Measurements from ENCODE around the gene ADAMTS12. TPM values are rescaled to one million over a fixed set of nuclear protein-coding genes. Genes with fewer than 3 reads are reported as not detected.

ADAMTS12 gene
- total and polyA plus RNA-seq, 2 of the 8 experiments (the other 6 are each of a cell fraction or from before 2014, with no cell fraction given): 6.4 to 12.8 TPM

DNA sequence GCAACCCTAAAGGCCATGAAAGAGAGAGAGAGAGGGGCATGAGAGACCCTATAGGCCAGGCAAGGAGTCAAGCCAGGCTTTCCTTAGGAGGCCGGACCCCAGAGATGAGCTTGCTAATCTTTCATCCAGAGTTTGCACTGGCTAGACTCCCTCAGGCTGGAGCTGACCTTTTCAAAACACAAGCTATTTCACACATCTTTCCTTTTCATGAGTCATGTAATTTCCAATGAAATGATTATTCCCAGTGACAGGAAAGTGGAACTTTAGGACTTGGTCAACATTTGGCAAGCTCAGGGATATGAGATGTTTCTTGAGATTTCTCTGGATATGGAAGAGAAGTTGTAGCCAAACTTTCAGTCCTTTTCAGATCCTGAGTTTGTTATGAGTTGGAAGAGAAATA lies 333.3 kb downstream of the ADAMTS12 start:
- H3K79me2 ChIP-seq (ENCODE audit: control insufficient read depth in 1 of 2, insufficient read depth in 2 of 2, low read length in 2 of 2): no peaks in the 10 kb centered on the region
- no peak for FAIRE-seq
- no peak overlapping the region for H3K23ac ChIP-seq (ENCODE audit: insufficient read length)
- no peaks in the 10 kb centered on the region for H4K20me1 ChIP-seq (replicated peaks in 1 of 2; ENCODE audit: control insufficient read depth in 1 of 2, insufficient read depth in 2 of 2, low read length in 2 of 2)
- CTCF ChIA-PET (ENCODE audit: partially characterized antibody): interaction anchor here (0.8 to 0.9 kb wide), 2 partner anchors 30 to 32 kb away, joined by 3 to 6 read pairs; no protein-coding TSS in a partner anchor
- H3K18ac ChIP-seq (ENCODE audit: extremely low read depth, low read length): no peak overlapping the region
- H3K4ac ChIP-seq (replicated peaks; ENCODE audit: insufficient read length, low read depth, low read length): no peak overlapping the region
- H2BK20ac ChIP-seq (ENCODE audit: low read length): no peak overlapping the region
- H3K23me2 ChIP-seq (ENCODE audit: low read depth, low read length): no peaks in the 10 kb centered on the region
- H3K14ac ChIP-seq (ENCODE audit: insufficient read length): no peak overlapping the region
- H4K91ac ChIP-seq (replicated peaks; ENCODE audit: insufficient read length, low read length): no peak overlapping the region
- H2BK120ac ChIP-seq (replicated peaks; ENCODE audit: low read depth, low read length): no peak overlapping the region
- 92% methylated on average over 1 of the region's 1 CpG; no CpG with 5 or more reads in 1 of the 2 experiments for WGBS, 2 experiments (ENCODE audit: extremely low coverage in 1 of 2, insufficient coverage in 1 of 2, insufficient read length in 1 of 2, insufficient replicate concordance in 2 of 2, low coverage in 1 of 2, low lambda C conversion rate in 2 of 2, missing lambda C conversion rate in 1 of 2)
- no peaks in the 10 kb centered on the region for H3K27me3 ChIP-seq (replicated peaks in 1 of 4; ENCODE audit: control insufficient read depth in 3 of 4, extremely low read depth in 1 of 4, insufficient read depth in 3 of 4, low read length in 3 of 4)
- H3K9me3 ChIP-seq (ENCODE audit: insufficient read depth in 2 of 2, low read depth in 1 of 2, low read length in 1 of 2): no peaks in the 10 kb centered on the region
- no peak for DNase-seq (ENCODE audit: low read depth in 1 of 2, low spot score in 2 of 2)
- H3K9ac ChIP-seq (replicated peaks in 1 of 4; ENCODE audit: extremely low read depth in 1 of 4, low read depth in 3 of 4, low read length in 3 of 4): no peak overlapping the region
- H3K27ac ChIP-seq (ENCODE audit: low read depth, low read length): no peak overlapping the region
- H4K8ac ChIP-seq (ENCODE audit: extremely low read depth, insufficient read depth, low read length): no peak overlapping the region
- peaks cover 0 to 2% (median 0%) of the 10 kb centered on the region in 4 experiments; a peak in 1 of 7 replicates for H3K4me1 ChIP-seq (replicated peaks in 1 of 4; ENCODE audit: control insufficient read depth in 3 of 4, insufficient read depth in 4 of 4, low read length in 3 of 4)
- no peak overlapping the region for H4K5ac ChIP-seq (ENCODE audit: insufficient read length, low read depth, low read length)
- H2BK5ac ChIP-seq (ENCODE audit: low read depth, low read length): no peak overlapping the region
- POLR2A ChIA-PET (ENCODE audit: partially characterized antibody): no interaction called here
- no peak overlapping the region for H3K56ac ChIP-seq (replicated peaks; ENCODE audit: insufficient read length, low read depth, low read length)
- no peak overlapping the region for H3K4me3 ChIP-seq (ENCODE audit: extremely low read depth in 1 of 4, insufficient read depth in 2 of 4, low read depth in 3 of 4, low read length in 4 of 4)
- no peak overlapping the region for H2BK15ac ChIP-seq (ENCODE audit: low read length)
- no peak overlapping the region for H2BK12ac ChIP-seq (ENCODE audit: low read depth, low read length)
- H3K4me2 ChIP-seq (ENCODE audit: insufficient read depth in 1 of 2, low read depth in 2 of 2, low read length in 2 of 2): no peak overlapping the region
- H2AK5ac ChIP-seq (ENCODE audit: low read depth, low read length): no peak overlapping the region
- no peaks in the 10 kb centered on the region for H3K36me3 ChIP-seq (ENCODE audit: control insufficient read depth in 2 of 4, insufficient read depth in 4 of 4, low read length in 3 of 4)
- H3K79me1 ChIP-seq (ENCODE audit: low read depth, low read length): no peaks in the 10 kb centered on the region
- H2AFZ ChIP-seq (ENCODE audit: low read length): no peak overlapping the region
- no peak for TF ChIP-seq SAP30 (IDR thresholded peaks at IDR 0.05; ENCODE audit: insufficient read depth, insufficient replicate concordance, low read length)
- TF ChIP-seq POLR2AphosphoS5 (IDR thresholded peaks at IDR 0.05; ENCODE audit: low read depth, low read length): no peak
- no peak for TF ChIP-seq CBX8 (IDR thresholded peaks at IDR 0.05; ENCODE audit: borderline replicate concordance, low read depth, low read length)
- no peak for TF ChIP-seq MAFK (IDR thresholded peaks at IDR 0.05; ENCODE audit: low read depth, low read length)
- no peak for TF ChIP-seq RBBP5 (IDR thresholded peaks at IDR 0.05; ENCODE audit: borderline replicate concordance, low read depth, low read length)
- TF ChIP-seq, protein P1, sequence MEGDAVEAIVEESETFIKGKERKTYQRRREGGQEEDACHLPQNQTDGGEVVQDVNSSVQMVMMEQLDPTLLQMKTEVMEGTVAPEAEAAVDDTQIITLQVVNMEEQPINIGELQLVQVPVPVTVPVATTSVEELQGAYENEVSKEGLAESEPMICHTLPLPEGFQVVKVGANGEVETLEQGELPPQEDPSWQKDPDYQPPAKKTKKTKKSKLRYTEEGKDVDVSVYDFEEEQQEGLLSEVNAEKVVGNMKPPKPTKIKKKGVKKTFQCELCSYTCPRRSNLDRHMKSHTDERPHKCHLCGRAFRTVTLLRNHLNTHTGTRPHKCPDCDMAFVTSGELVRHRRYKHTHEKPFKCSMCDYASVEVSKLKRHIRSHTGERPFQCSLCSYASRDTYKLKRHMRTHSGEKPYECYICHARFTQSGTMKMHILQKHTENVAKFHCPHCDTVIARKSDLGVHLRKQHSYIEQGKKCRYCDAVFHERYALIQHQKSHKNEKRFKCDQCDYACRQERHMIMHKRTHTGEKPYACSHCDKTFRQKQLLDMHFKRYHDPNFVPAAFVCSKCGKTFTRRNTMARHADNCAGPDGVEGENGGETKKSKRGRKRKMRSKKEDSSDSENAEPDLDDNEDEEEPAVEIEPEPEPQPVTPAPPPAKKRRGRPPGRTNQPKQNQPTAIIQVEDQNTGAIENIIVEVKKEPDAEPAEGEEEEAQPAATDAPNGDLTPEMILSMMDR (IDR thresholded peaks at IDR 0.05; ENCODE audit: control extremely low read depth in 1 of 3, insufficient read depth in 1 of 3, low read depth in 1 of 3, low read length in 3 of 3): no peak
- no peak for TF ChIP-seq CHD2 (IDR thresholded peaks at IDR 0.05; ENCODE audit: low read length)
- no peak for TF ChIP-seq TCF12 (IDR thresholded peaks at IDR 0.05; ENCODE audit: low read depth, low read length)
- TF ChIP-seq KDM4A (IDR thresholded peaks at IDR 0.05; ENCODE audit: low read depth, low read length, severe bottlenecking): no peak
- no peak for TF ChIP-seq SIX5 (IDR thresholded peaks at IDR 0.05; ENCODE audit: low read depth, low read length)
- no peak for TF ChIP-seq RAD21 (IDR thresholded peaks at IDR 0.05 in 1 of 2, conservative IDR thresholded peaks at IDR 0.05 in 1 of 2; ENCODE audit: low read depth in 2 of 2, low read length in 2 of 2)
- no peak for TF ChIP-seq KDM1A (IDR thresholded peaks at IDR 0.05; ENCODE audit: borderline replicate concordance, low read length)

All from H1 (cell line).